H1 (cell line): Measurements from ENCODE around the gene KREMEN1. TPM values are rescaled to one million over a fixed set of nuclear protein-coding genes. Genes with fewer than 3 reads are reported as not detected.

Experiments
- CTCF ChIA-PET: fragments of 300-600 bp; sonication (Branson Sonifier 250); formaldehyde crosslinking; loops from one replicate; lab custom pipeline; 2021; ENCODE audit not compliant: partially characterized antibody; lab: Charles Lee
- POLR2A ChIA-PET: fragments of 300-600 bp; sonication (Branson Sonifier 250); formaldehyde crosslinking; loops from one replicate; lab custom pipeline; 2021; ENCODE audit warnings: inconsistent platforms; ENCODE audit not compliant: partially characterized antibody; lab: Charles Lee
- DNase-seq, 2 experiments: peaks; one replicate each; pipeline versions ENCODE4 v3.0.0 to v3.0.0-alpha.2; 2010 to 2022; ENCODE audit warnings: low spot score in 2 of 2, low read depth in 1 of 2, mixed read lengths in 1 of 2
- FAIRE-seq: peaks from 2 replicates; lab custom pipeline; 2011; peaks lifted over from hg19 to GRCh38; lab: Jason Lieb, UNC
- H2AFZ ChIP-seq: 2 replicates; pipeline ENCODE4 v1.8.1; 2012; ENCODE audit warnings: low read length, inconsistent platforms
- H2AK5ac ChIP-seq: 2 replicates; pipeline ENCODE4 v1.6.1; 2013; ENCODE audit warnings: low read depth, low read length
- H2BK120ac ChIP-seq: replicated peaks from 2 replicates; pipeline ENCODE3; 2013; ENCODE audit warnings: low read depth, low read length, inconsistent platforms
- H2BK12ac ChIP-seq: 2 replicates; pipeline ENCODE4 v1.6.1; 2013; ENCODE audit warnings: low read depth, low read length
- H2BK15ac ChIP-seq: 2 replicates; pipeline ENCODE4 v1.6.1; 2013; ENCODE audit warnings: low read length
- H2BK20ac ChIP-seq: 2 replicates; pipeline ENCODE4 v1.6.1; 2013; ENCODE audit warnings: low read length
- H2BK5ac ChIP-seq: 2 replicates; pipeline ENCODE4 v1.6.1; 2013; ENCODE audit warnings: low read depth, low read length
- H3K14ac ChIP-seq: 2 replicates; pipeline ENCODE4 v1.6.1; 2013; ENCODE audit warnings: inconsistent platforms; ENCODE audit not compliant: insufficient read length
- H3K18ac ChIP-seq: 2 replicates; pipeline ENCODE4 v1.6.1; 2013; ENCODE audit warnings: low read length; ENCODE audit errors: extremely low read depth
- H3K23ac ChIP-seq: 2 replicates; pipeline ENCODE4 v1.6.1; 2013; ENCODE audit warnings: inconsistent platforms; ENCODE audit not compliant: insufficient read length
- H3K23me2 ChIP-seq: 2 replicates; pipeline ENCODE4 v1.6.1; 2013; ENCODE audit warnings: low read depth, low read length
- H3K27ac ChIP-seq: 2 replicates; pipeline ENCODE4 v1.6.1; 2011; ENCODE audit warnings: low read depth, low read length, inconsistent platforms
- H3K27me3 ChIP-seq, 4 experiments: replicated peaks in 1 of 4; 1 replicate in 1 of 4; 2 replicates in 3 of 4; pipeline versions ENCODE4 v1.6.1 to v1.8.1; 2011 to 2013; ENCODE audit warnings: low read length in 3 of 4, mild to moderate bottlenecking in 3 of 4, inconsistent platforms in 2 of 4, mixed read lengths in 2 of 4, moderate library complexity in 1 of 4; ENCODE audit not compliant: control insufficient read depth in 3 of 4, insufficient read depth in 3 of 4; ENCODE audit errors: extremely low read depth in 1 of 4
- H3K36me3 ChIP-seq, 4 experiments: 2 replicates each; pipeline versions ENCODE4 v1.6.1 to v1.8.1; 2011 to 2013; ENCODE audit warnings: mild to moderate bottlenecking in 4 of 4, low read length in 3 of 4, moderate library complexity in 2 of 4, control low read depth in 1 of 4, inconsistent platforms in 1 of 4; ENCODE audit not compliant: insufficient read depth in 4 of 4, control insufficient read depth in 2 of 4
- H3K4ac ChIP-seq: replicated peaks from 2 replicates; pipeline ENCODE3; 2013; ENCODE audit warnings: low read length, low read depth, mixed read lengths, inconsistent platforms; ENCODE audit not compliant: insufficient read length
- H3K4me1 ChIP-seq, 4 experiments: replicated peaks in 1 of 4; 1 replicate in 1 of 4; 2 replicates in 3 of 4; pipeline versions ENCODE4 v1.6.1 to v1.8.1; 2011 to 2013; ENCODE audit warnings: low read length in 3 of 4, inconsistent platforms in 2 of 4, mixed read lengths in 1 of 4; ENCODE audit not compliant: insufficient read depth in 4 of 4, control insufficient read depth in 3 of 4
- H3K4me2 ChIP-seq, 2 experiments: 2 replicates each; pipeline versions ENCODE4 v1.6.1 to v1.8.1; 2011 to 2013; ENCODE audit warnings: low read depth in 2 of 2, low read length in 2 of 2, control low read depth in 1 of 2, inconsistent platforms in 1 of 2, mild to moderate bottlenecking in 1 of 2; ENCODE audit not compliant: insufficient read depth in 1 of 2
- H3K4me3 ChIP-seq, 4 experiments: fragments of 200-600, 300-600 bp in 1 of 4; sonication (generic), shearing (Covaris generic), sonication (Bioruptor Twin) in 1 of 4; 2 replicates each; pipeline versions ENCODE4 v1.5.1 to v1.8.1; 2011 to 2016; ENCODE audit warnings: low read length in 4 of 4, low read depth in 3 of 4, control low read depth in 2 of 4, inconsistent platforms in 2 of 4, mild to moderate bottlenecking in 2 of 4, mixed read lengths in 1 of 4, moderate library complexity in 1 of 4; ENCODE audit not compliant: insufficient read depth in 2 of 4; ENCODE audit errors: extremely low read depth in 1 of 4
- H3K56ac ChIP-seq: replicated peaks from 2 replicates; pipeline ENCODE3; 2013; ENCODE audit warnings: low read depth, mild to moderate bottlenecking, mixed read lengths, low read length, inconsistent platforms; ENCODE audit not compliant: insufficient read length
- H3K79me1 ChIP-seq: 2 replicates; pipeline ENCODE4 v1.6.1; 2013; ENCODE audit warnings: low read depth, low read length, control low read depth
- H3K79me2 ChIP-seq, 2 experiments: 2 replicates each; pipeline versions ENCODE4 v1.6.1 to v1.8.1; 2012 to 2013; ENCODE audit warnings: low read length in 2 of 2, mild to moderate bottlenecking in 2 of 2, inconsistent platforms in 1 of 2; ENCODE audit not compliant: insufficient read depth in 2 of 2, control insufficient read depth in 1 of 2
- H3K9ac ChIP-seq, 4 experiments: replicated peaks in 1 of 4; 1 replicate in 1 of 4; 2 replicates in 3 of 4; pipeline versions ENCODE4 v1.6.1 to v1.8.1; 2011 to 2013; ENCODE audit warnings: low read depth in 3 of 4, low read length in 3 of 4, control low read depth in 2 of 4, mild to moderate bottlenecking in 2 of 4, moderate library complexity in 2 of 4, inconsistent platforms in 1 of 4; ENCODE audit errors: extremely low read depth in 1 of 4
- H3K9me3 ChIP-seq, 2 experiments: 2 replicates each; pipeline versions ENCODE4 v1.6.1 to v1.8.1; 2012 to 2013; ENCODE audit warnings: mild to moderate bottlenecking in 2 of 2, moderate library complexity in 2 of 2, control low read depth in 1 of 2, inconsistent platforms in 1 of 2, low read depth in 1 of 2, low read length in 1 of 2, mixed read lengths in 1 of 2; ENCODE audit not compliant: insufficient read depth in 2 of 2
- H4K20me1 ChIP-seq, 2 experiments: replicated peaks in 1 of 2; 2 replicates each; pipeline versions ENCODE3 to v1.8.1; 2011 to 2013; ENCODE audit warnings: inconsistent platforms in 2 of 2, low read length in 2 of 2, mild to moderate bottlenecking in 1 of 2; ENCODE audit not compliant: insufficient read depth in 2 of 2, control insufficient read depth in 1 of 2
- H4K5ac ChIP-seq: 2 replicates; pipeline ENCODE4 v1.6.1; 2013; ENCODE audit warnings: low read length, low read depth, mixed read lengths, inconsistent platforms; ENCODE audit not compliant: insufficient read length
- H4K8ac ChIP-seq: 2 replicates; pipeline ENCODE4 v1.8.0; 2013; ENCODE audit warnings: mild to moderate bottlenecking, moderate library complexity, low read length, inconsistent platforms; ENCODE audit not compliant: insufficient read depth; ENCODE audit errors: extremely low read depth
- H4K91ac ChIP-seq: replicated peaks from 2 replicates; pipeline ENCODE3; 2013; ENCODE audit warnings: low read length, mixed read lengths, inconsistent platforms; ENCODE audit not compliant: insufficient read length
- SP2 ChIP-seq: IDR thresholded peaks from 2 replicates; pipeline ENCODE4 v1.6.1; 2012; ENCODE audit warnings: mild to moderate bottlenecking, low read length, inconsistent platforms
- WGBS, 2 experiments: shearing (Covaris generic) in 1 of 2; methylation state at CpG; one replicate each; pipeline versions ENCODE4 v1.1.6 to v1.1.7; 2013 to 2015; ENCODE audit warnings: low lambda C conversion rate in 2 of 2, mixed read lengths in 2 of 2, inconsistent platforms in 1 of 2, low coverage in 1 of 2, missing lambda C conversion rate in 1 of 2; ENCODE audit not compliant: insufficient replicate concordance in 2 of 2, insufficient coverage in 1 of 2, insufficient read length in 1 of 2; ENCODE audit errors: extremely low coverage in 1 of 2, missing lambda C conversion rate in 1 of 2; 5-methylcytosine and 5-hydroxymethylcytosine counted together
- polyA plus RNA-seq, 7 experiments: library from polyadenylated mRNA; depleted of rRNA in 3 of 7; stranded (reverse) in 5 of 7; unstranded in 2 of 7; fragments of >200 nt in 5 of 7; fragments of 200-250 nt in 2 of 7; gene quantifications; 1 replicate in 5 of 7; 2 replicates in 1 of 7; 4 replicates in 1 of 7; pipeline versions ENCODE4 v1.2.1 to v1.2.3, GENCODE V29; 2011 to 2013; ENCODE audit warnings: missing spikeins in 2 of 7, mixed read lengths in 2 of 7
- total RNA-seq: library from RNA; stranded (reverse); fragmentation: NEBNext Ultra II Directional; extraction: Animal tissue kit (Norgen Biotek cat#: 25700); gene quantifications from 2 replicates; pipeline ENCODE4 v1.2.1, GENCODE V29; 2021

The KREMEN1 gene
- total and polyA plus RNA-seq, 2 of the 8 experiments (the other 6 are each of a cell fraction or from before 2014, with no cell fraction given), result 2.1 to 3.2 TPM

DNA sequence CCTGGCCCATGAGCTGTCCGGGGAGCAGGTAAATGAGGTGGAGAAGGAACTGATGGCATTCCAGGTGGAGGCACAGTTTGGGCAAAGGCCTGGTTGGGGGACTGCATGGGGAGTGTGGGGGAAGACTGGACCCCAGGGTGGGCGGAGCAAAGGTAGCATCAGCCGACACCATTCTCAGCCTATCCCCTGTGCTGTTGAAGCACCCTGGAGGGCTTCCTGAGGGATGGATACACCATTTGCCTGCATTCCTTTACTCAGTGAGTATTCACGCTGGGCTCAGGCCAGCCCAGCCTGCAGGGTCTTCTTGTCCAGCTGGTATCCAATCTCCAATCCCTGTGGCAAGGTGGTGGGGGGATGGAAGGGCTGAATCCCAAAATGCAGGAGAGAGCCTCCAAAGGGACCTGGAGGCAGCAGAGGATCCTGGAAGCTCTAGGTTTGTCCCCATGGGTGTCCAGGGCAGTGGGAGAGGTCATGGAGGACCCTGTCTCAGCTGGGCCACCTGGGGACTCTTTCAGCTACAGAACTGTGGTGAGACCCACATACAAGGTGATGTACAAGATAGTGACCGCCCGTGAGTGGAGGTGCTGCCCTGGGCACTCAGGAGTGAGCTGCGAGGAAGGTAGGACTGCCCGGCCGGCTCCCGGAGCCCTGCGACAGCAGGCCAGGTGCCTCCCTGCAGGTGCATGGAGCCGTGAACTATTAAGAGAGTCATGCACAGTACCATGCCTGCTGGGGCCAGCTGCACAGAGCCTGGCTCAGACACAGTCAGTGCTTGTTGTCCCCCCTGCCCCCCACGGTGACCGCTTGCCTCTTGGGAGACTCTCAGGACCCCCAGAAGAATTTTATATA lies 142.4 kb downstream of the KREMEN1 start:
- H3K4me2 ChIP-seq, result peak overlapping the region in 1 of 2 experiments; percentile 33; a peak in 3 of 4 replicates
- DNase-seq, result no peak

More for the DNA sequence above, 142.4 kb downstream of the KREMEN1 start:
- Histone ChIP-seq H4K91ac (no peak overlapping the region), H3K9ac (no peak overlapping the region), H3K23ac (no peak overlapping the region), H2BK12ac (no peak overlapping the region), H3K36me3 (no peaks in the 10 kb centered on the region), H3K18ac (no peak overlapping the region; the same call in 1 of the 2 replicates), H3K79me2 (no peaks in the 10 kb centered on the region), H2AK5ac (no peak overlapping the region), H3K79me1 (peaks cover 5% of the 10 kb centered on the region), H3K4me3 (no peak overlapping the region), H3K9me3 (no peaks in the 10 kb centered on the region), H4K8ac (no peak overlapping the region), H3K23me2 (no peaks in the 10 kb centered on the region), H2BK5ac (no peak overlapping the region), H4K5ac (no peak overlapping the region), H3K4ac (no peak overlapping the region), H3K56ac (no peak overlapping the region), H3K4me1 (peaks cover 0 to 10% (median 7%) of the 10 kb centered on the region in 4 experiments; a peak in 6 of 7 replicates), H3K27ac (no peak overlapping the region), H4K20me1 (peaks cover 0 to 4% of the 10 kb centered on the region in 2 experiments), H2AFZ (no peak overlapping the region), H2BK15ac (0 out of 2 replicates have a peak overlapping the region, but pooled peaks have one; percentile 92), H2BK20ac (no peak overlapping the region), H3K27me3 (no peaks in the 10 kb centered on the region), H3K14ac (no peak overlapping the region), H2BK120ac (no peak overlapping the region)
- no peak for FAIRE-seq
- CTCF ChIA-PET, result interaction anchor here (0.6 to 4.3 kb wide), 10 partner anchors 9 to 62 kb away, joined by 3 to 28 read pairs (median 4); partner anchors contain the start of gene EMID1
- 89% methylated on average over 14 of the region's 14 CpGs; no CpG with 5 or more reads in 1 of the 2 experiments for WGBS, 2 experiments
- POLR2A ChIA-PET, result interaction anchor here (0.9 to 2.3 kb wide), 3 partner anchors 10 to 52 kb away, joined by 3 to 11 read pairs (median 5); no protein-coding TSS in a partner anchor
- TF ChIP-seq SP2, result no peak
- TF ChIP-seq, all 59 proteins: peak for 0
